ENCODE measurements around the gene NPR3.

DNA sequence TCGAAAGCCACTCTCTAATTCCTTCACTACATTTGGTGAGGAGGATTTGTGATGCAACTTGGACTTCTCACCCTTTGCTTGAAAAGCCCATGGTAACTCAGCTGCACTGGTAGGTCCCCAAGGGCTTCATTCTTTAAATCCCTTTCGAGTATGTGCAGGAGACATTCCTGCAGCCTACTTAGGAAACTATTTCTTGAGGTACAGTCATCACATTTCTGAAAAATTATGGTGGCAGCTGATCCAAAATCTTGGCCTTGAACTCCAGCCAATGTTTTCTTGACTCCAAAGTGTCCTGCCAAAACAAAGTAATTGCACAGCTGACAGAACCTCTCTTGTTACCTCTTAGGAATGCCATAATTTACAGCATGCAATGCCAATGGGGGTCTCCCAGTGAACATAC, 99.7 kb downstream of the NPR3 start:
- TF ChIP-seq, protein P1, sequence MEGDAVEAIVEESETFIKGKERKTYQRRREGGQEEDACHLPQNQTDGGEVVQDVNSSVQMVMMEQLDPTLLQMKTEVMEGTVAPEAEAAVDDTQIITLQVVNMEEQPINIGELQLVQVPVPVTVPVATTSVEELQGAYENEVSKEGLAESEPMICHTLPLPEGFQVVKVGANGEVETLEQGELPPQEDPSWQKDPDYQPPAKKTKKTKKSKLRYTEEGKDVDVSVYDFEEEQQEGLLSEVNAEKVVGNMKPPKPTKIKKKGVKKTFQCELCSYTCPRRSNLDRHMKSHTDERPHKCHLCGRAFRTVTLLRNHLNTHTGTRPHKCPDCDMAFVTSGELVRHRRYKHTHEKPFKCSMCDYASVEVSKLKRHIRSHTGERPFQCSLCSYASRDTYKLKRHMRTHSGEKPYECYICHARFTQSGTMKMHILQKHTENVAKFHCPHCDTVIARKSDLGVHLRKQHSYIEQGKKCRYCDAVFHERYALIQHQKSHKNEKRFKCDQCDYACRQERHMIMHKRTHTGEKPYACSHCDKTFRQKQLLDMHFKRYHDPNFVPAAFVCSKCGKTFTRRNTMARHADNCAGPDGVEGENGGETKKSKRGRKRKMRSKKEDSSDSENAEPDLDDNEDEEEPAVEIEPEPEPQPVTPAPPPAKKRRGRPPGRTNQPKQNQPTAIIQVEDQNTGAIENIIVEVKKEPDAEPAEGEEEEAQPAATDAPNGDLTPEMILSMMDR (optimal IDR thresholded peaks at IDR 0.05 in 1 of 3, IDR thresholded peaks at IDR 0.05 in 1 of 3, conservative IDR thresholded peaks at IDR 0.05 in 1 of 3; ENCODE audit: extremely low read depth in 1 of 3, insufficient read depth in 2 of 3, low read length in 3 of 3), result no peak
- no peak for TF ChIP-seq EZH2 (IDR thresholded peaks at IDR 0.05; ENCODE audit: low read length)

Data from keratinocyte (primary cell).